ENCODE measurements around the gene TRIM26. TPM values are rescaled to one million over a fixed set of nuclear protein-coding genes. Genes with fewer than 3 reads are reported as not detected.

Gene TRIM26
- polyA plus RNA-seq, 1 experiment = 41.8 TPM

DNA sequence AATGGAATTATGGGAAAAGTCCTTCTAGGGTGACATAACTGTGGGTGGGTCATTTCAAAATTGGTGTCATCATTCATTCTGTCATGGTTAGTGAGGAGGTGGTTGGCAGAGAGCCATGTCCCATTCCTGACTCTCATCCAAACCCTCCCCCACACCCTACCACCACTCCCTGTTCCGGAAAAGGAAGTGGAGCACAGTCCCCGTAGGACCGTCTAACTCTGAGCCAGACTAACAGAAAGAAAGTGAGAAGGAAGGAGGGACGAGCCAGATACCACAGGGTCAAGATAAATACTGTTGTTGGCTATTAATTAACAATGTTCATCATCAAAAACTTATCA, 57.0 kb downstream of the TRIM26 start:
- no peak for TF ChIP-seq CTCF (IDR thresholded peaks at IDR 0.05; ENCODE audit: insufficient read depth, low read depth, low read length)
- peaks cover 4% of the 10 kb centered on the region; the same call in 1 of the 2 replicates for H3K27me3 ChIP-seq (ENCODE audit: control insufficient read depth, insufficient read depth, low read length)
- H3K36me3 ChIP-seq (ENCODE audit: control insufficient read depth, insufficient read depth, low read length) = no peaks in the 10 kb centered on the region
- POLR2A ChIA-PET = no interaction called here
- H3K4me3 ChIP-seq (ENCODE audit: low read depth, low read length) = no peak overlapping the region
- CTCF ChIA-PET = interaction anchor here (5.6 kb wide), 1 partner anchor 25 kb away, joined by 39 read pairs; no protein-coding TSS in a partner anchor
- DNase-seq (ENCODE audit: low read depth) = no peak

- peaks cover 4% of the 10 kb centered on the region; the same call in 1 of the 2 replicates for H3K27me3 ChIP-seq (ENCODE audit: control insufficient read depth, insufficient read depth, low read length)
- DNase-seq (ENCODE audit: low read depth) = no peak
- no peak for TF ChIP-seq CTCF (IDR thresholded peaks at IDR 0.05; ENCODE audit: insufficient read depth, low read depth, low read length)
- H3K36me3 ChIP-seq (ENCODE audit: control insufficient read depth, insufficient read depth, low read length) = no peaks in the 10 kb centered on the region
- H3K4me3 ChIP-seq (ENCODE audit: low read depth, low read length) = no peak overlapping the region
- ChIA-PET CTCF (interaction anchor here (1.0 to 5.6 kb wide), 2 partner anchors 24 to 64 kb away, joined by 3 to 39 read pairs; no protein-coding TSS in a partner anchor), POLR2A (no interaction called here)
Measured at GRCh38 chr6:30155520-30156261, 57.5 kb downstream of the TRIM26 start.

DNA sequence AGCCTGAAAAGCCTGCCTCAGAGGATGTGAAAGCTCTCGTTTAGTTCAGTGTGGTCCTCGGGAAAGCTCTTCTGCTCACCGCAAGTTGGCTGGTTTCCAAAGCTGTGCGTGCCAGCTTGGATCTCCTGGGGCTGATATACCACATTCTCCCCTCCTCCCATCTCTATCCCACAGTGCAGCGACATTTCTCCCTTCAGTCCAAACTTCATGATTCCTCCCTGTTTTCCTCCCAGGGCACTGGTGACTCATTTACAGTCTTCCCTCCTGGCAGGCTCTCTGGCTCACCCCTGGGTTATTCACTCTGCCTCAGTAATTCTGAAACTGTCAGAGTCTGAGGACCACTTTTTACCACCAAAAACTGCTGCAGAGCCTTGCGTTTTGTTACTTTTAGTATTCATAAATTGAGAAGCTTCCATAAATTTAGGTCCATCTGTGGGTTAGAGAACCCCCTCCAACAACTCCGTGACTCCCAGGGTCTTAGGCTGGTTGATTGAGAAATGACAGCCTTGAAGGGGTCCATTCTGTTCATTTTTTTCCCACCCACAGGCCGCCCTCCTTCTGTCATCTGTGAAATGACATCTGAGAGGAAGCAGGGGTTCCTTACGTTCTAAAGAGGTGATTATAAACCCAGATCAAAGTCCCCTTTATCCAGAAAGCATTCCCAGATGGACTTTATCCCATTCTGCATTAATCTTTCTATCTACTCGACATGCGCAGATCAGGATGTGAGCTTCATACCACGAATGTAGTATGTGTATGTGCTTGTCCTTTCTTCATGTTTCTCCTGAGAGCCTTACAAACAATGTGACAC, 58.3 kb downstream of the TRIM26 start:
- ChIA-PET POLR2A (no interaction called here), CTCF (interaction anchor here (1.0 to 5.6 kb wide), 2 partner anchors 24 to 65 kb away, joined by 3 to 39 read pairs; no protein-coding TSS in a partner anchor)
- Histone ChIP-seq H3K4me3 (ENCODE audit: low read depth, low read length) (no peak overlapping the region), H3K27me3 (ENCODE audit: control insufficient read depth, insufficient read depth, low read length) (peaks cover 2% of the 10 kb centered on the region), H3K36me3 (ENCODE audit: control insufficient read depth, insufficient read depth, low read length) (no peaks in the 10 kb centered on the region)
- peak; percentile 51 for DNase-seq (ENCODE audit: low read depth)
- TF ChIP-seq CTCF (IDR thresholded peaks at IDR 0.05; ENCODE audit: insufficient read depth, low read depth, low read length) = no peak

GRCh38 chr6:30154061-30154460, 59.1 kb downstream of the TRIM26 start:
- CTCF ChIA-PET = interaction anchor here (5.6 kb wide), 1 partner anchor 23 kb away, joined by 39 read pairs; no protein-coding TSS in a partner anchor
- POLR2A ChIA-PET = no interaction called here

More at GRCh38 chr6:30154061-30154460, 59.1 kb downstream of the TRIM26 start:
- no peaks in the 10 kb centered on the region; the same call in 1 of the 2 replicates for H3K27me3 ChIP-seq (ENCODE audit: control insufficient read depth, insufficient read depth, low read length)
- TF ChIP-seq CTCF (IDR thresholded peaks at IDR 0.05; ENCODE audit: insufficient read depth, low read depth, low read length) = no peak
- no peak overlapping the region for H3K4me3 ChIP-seq (ENCODE audit: low read depth, low read length)
- H3K36me3 ChIP-seq (ENCODE audit: control insufficient read depth, insufficient read depth, low read length) = no peaks in the 10 kb centered on the region
- no peak for DNase-seq (ENCODE audit: low read depth)
